ENCODE results near the gene MEIS2.
A peak's percentile ranks its signal among the peaks of the same experiment; 100 is the strongest.

MEIS2 gene

GRCh38 chr15:36964626-36965025 lies 135.7 kb downstream of the MEIS2 start:
- FAIRE-seq: no peak
- no peak for DNase-seq (ENCODE audit: insufficient read length)

GRCh38 chr15:36961956-36962355 lies 138.4 kb downstream of the MEIS2 start:
- no peak for FAIRE-seq

More at GRCh38 chr15:36964626-36965025, 135.7 kb downstream of the MEIS2 start:
- no peak for TF ChIP-seq TAF1 (IDR thresholded peaks at IDR 0.05; ENCODE audit: borderline replicate concordance, low read depth, low read length)
- TF ChIP-seq POLR2AphosphoS5 (IDR thresholded peaks at IDR 0.05; ENCODE audit: low read depth, low read length): no peak
- TF ChIP-seq POLR2A (IDR thresholded peaks at IDR 0.05; ENCODE audit: low read depth, low read length): no peak

GRCh38 chr15:36960947-36961227 lies 139.5 kb downstream of the MEIS2 start:
- no peak for TF ChIP-seq POLR2A (IDR thresholded peaks at IDR 0.05; ENCODE audit: low read depth, low read length)
- no peak for DNase-seq (ENCODE audit: insufficient read length)
- FAIRE-seq: no peak

More at GRCh38 chr15:36961956-36962355, 138.4 kb downstream of the MEIS2 start:
- DNase-seq (ENCODE audit: insufficient read length): no peak
- TF ChIP-seq POLR2AphosphoS5 (IDR thresholded peaks at IDR 0.05; ENCODE audit: low read depth, low read length) (no peak), POLR2A (IDR thresholded peaks at IDR 0.05; ENCODE audit: low read depth, low read length) (no peak), TAF1 (IDR thresholded peaks at IDR 0.05; ENCODE audit: borderline replicate concordance, low read depth, low read length) (no peak)

GRCh38 chr15:36960179-36960946 lies 140.0 kb downstream of the MEIS2 start:
- DNase-seq (ENCODE audit: insufficient read length) (no peak), FAIRE-seq (no peak)
- TF ChIP-seq TAF1 (IDR thresholded peaks at IDR 0.05; ENCODE audit: borderline replicate concordance, low read depth, low read length): no peak
- TF ChIP-seq POLR2A (IDR thresholded peaks at IDR 0.05; ENCODE audit: low read depth, low read length): no peak
- TF ChIP-seq POLR2AphosphoS5 (IDR thresholded peaks at IDR 0.05; ENCODE audit: low read depth, low read length): no peak

- FAIRE-seq (no peak), DNase-seq (ENCODE audit: insufficient read length) (no peak)
- TF ChIP-seq POLR2AphosphoS5 (IDR thresholded peaks at IDR 0.05; ENCODE audit: low read depth, low read length) (no peak), POLR2A (IDR thresholded peaks at IDR 0.05; ENCODE audit: low read depth, low read length) (no peak), TAF1 (IDR thresholded peaks at IDR 0.05; ENCODE audit: borderline replicate concordance, low read depth, low read length) (no peak)
Observed at GRCh38 chr15:36959746-36960145, 140.6 kb downstream of the MEIS2 start.

GRCh38 chr15:36958606-36959005 lies 141.7 kb downstream of the MEIS2 start:
- FAIRE-seq (peak; percentile 67), DNase-seq (ENCODE audit: insufficient read length) (no peak)
- no peak for TF ChIP-seq POLR2AphosphoS5 (IDR thresholded peaks at IDR 0.05; ENCODE audit: low read depth, low read length)
- TF ChIP-seq POLR2A (IDR thresholded peaks at IDR 0.05; ENCODE audit: low read depth, low read length): no peak
- no peak for TF ChIP-seq TAF1 (IDR thresholded peaks at IDR 0.05; ENCODE audit: borderline replicate concordance, low read depth, low read length)

- DNase-seq (ENCODE audit: insufficient read length) (no peak), FAIRE-seq (no peak)
- no peak for TF ChIP-seq POLR2A (IDR thresholded peaks at IDR 0.05; ENCODE audit: low read depth, low read length)
Observed at GRCh38 chr15:36954486-36954885, 145.9 kb downstream of the MEIS2 start.

GRCh38 chr15:36953346-36953745 lies 147.0 kb downstream of the MEIS2 start:
- FAIRE-seq (no peak), DNase-seq (ENCODE audit: insufficient read length) (no peak)
- TF ChIP-seq TAF1 (IDR thresholded peaks at IDR 0.05; ENCODE audit: borderline replicate concordance, low read depth, low read length) (no peak), POLR2AphosphoS5 (IDR thresholded peaks at IDR 0.05; ENCODE audit: low read depth, low read length) (no peak), POLR2A (IDR thresholded peaks at IDR 0.05; ENCODE audit: low read depth, low read length) (no peak)

- no peak for DNase-seq (ENCODE audit: insufficient read length)
- TF ChIP-seq POLR2A (IDR thresholded peaks at IDR 0.05; ENCODE audit: low read depth, low read length) (no peak), POLR2AphosphoS5 (IDR thresholded peaks at IDR 0.05; ENCODE audit: low read depth, low read length) (no peak), TAF1 (IDR thresholded peaks at IDR 0.05; ENCODE audit: borderline replicate concordance, low read depth, low read length) (no peak)
- peak; percentile 5 for FAIRE-seq
Observed at GRCh38 chr15:36951731-36952247, 148.6 kb downstream of the MEIS2 start.

- no peak for FAIRE-seq
- TF ChIP-seq POLR2A (IDR thresholded peaks at IDR 0.05; ENCODE audit: low read depth, low read length) (no peak), TAF1 (IDR thresholded peaks at IDR 0.05; ENCODE audit: borderline replicate concordance, low read depth, low read length) (no peak), POLR2AphosphoS5 (IDR thresholded peaks at IDR 0.05; ENCODE audit: low read depth, low read length) (no peak)
Observed at GRCh38 chr15:36950371-36950770, 150.0 kb downstream of the MEIS2 start.

GRCh38 chr15:36948982-36949381 lies 151.4 kb downstream of the MEIS2 start:
- TF ChIP-seq POLR2AphosphoS5 (IDR thresholded peaks at IDR 0.05; ENCODE audit: low read depth, low read length): no peak
- DNase-seq (ENCODE audit: insufficient read length) (no peak), FAIRE-seq (no peak)

More at GRCh38 chr15:36950371-36950770, 150.0 kb downstream of the MEIS2 start:
- DNase-seq (ENCODE audit: insufficient read length): no peak

GRCh38 chr15:36947035-36947719 lies 153.2 kb downstream of the MEIS2 start:
- DNase-seq (ENCODE audit: insufficient read length): no peak
- no peak for FAIRE-seq
- TF ChIP-seq POLR2A (IDR thresholded peaks at IDR 0.05; ENCODE audit: low read depth, low read length) (no peak), POLR2AphosphoS5 (IDR thresholded peaks at IDR 0.05; ENCODE audit: low read depth, low read length) (no peak), TAF1 (IDR thresholded peaks at IDR 0.05; ENCODE audit: borderline replicate concordance, low read depth, low read length) (no peak)

Measured in GM12892 (cell line).